WTC11 (cell line): ENCODE results near the gene EME1.
"Not testable (repeated sequence)": the region's sequence is repeated elsewhere in the genome, so short reads cannot be mapped to it uniquely, and the experiment has no call there.

Experiments
- AFF4 ChIP-seq: sonication (generic); formaldehyde crosslinking; IDR thresholded peaks from 2 replicates; pipeline ENCODE4 v1.8.1; 2023; ENCODE audit warnings: mild to moderate bottlenecking, missing genetic modification reagents, borderline replicate concordance
- ATF1 ChIP-seq: sonication (generic); formaldehyde crosslinking; IDR thresholded peaks from 2 replicates; pipeline ENCODE4 v1.8.1; 2023; ENCODE audit warnings: mild to moderate bottlenecking, moderate library complexity, missing genetic modification reagents
- ATF3 ChIP-seq: sonication (generic); formaldehyde crosslinking; conservative IDR thresholded peaks from 2 replicates; pipeline ENCODE4 v1.8.1; 2022; ENCODE audit warnings: mild to moderate bottlenecking, missing genetic modification reagents
- CBFB ChIP-seq: sonication (generic); formaldehyde crosslinking; IDR thresholded peaks from 2 replicates; pipeline ENCODE4 v1.8.1; 2022; ENCODE audit warnings: mild to moderate bottlenecking, low read depth, missing genetic modification reagents
- CREB1 ChIP-seq: sonication (generic); formaldehyde crosslinking; IDR thresholded peaks from 2 replicates; pipeline ENCODE4 v1.8.0; 2023; ENCODE audit warnings: mild to moderate bottlenecking, missing genetic modification reagents
- CTCF ChIP-seq: fragments of 200-600 bp; IDR thresholded peaks from 2 replicates; pipeline ENCODE4 v1.8.0; 2022; ENCODE audit warnings: antibody characterized with exemption
- FOXP1 ChIP-seq: sonication (generic); formaldehyde crosslinking; IDR thresholded peaks from 2 replicates; pipeline ENCODE4 v1.8.0; 2022; ENCODE audit warnings: missing genetic modification reagents, mild to moderate bottlenecking, moderate library complexity, borderline replicate concordance
- NR2C2 ChIP-seq: sonication (generic); formaldehyde crosslinking; IDR thresholded peaks from 2 replicates; pipeline ENCODE4 v1.8.0; 2022; ENCODE audit warnings: mild to moderate bottlenecking, missing genetic modification reagents
- RORB ChIP-seq: fragments of 250-450 bp; sonication (Bioruptor Pico); IDR thresholded peaks from 2 replicates; pipeline ENCODE4 v1.9.0; 2021; ENCODE audit warnings: mild to moderate bottlenecking
- SMAD4 ChIP-seq: sonication (generic); formaldehyde crosslinking; IDR thresholded peaks from 2 replicates; pipeline ENCODE4 v1.8.0; 2022; ENCODE audit warnings: mild to moderate bottlenecking, missing genetic modification reagents
- USF1 ChIP-seq: sonication (generic); formaldehyde crosslinking; IDR thresholded peaks from 2 replicates; pipeline ENCODE4 v1.8.0; 2022; ENCODE audit warnings: mild to moderate bottlenecking, missing genetic modification reagents
- ZNF317 ChIP-seq: sonication (generic); formaldehyde crosslinking; IDR thresholded peaks from 2 replicates; pipeline ENCODE4 v1.8.1; 2023; ENCODE audit warnings: low read depth, mild to moderate bottlenecking, moderate library complexity, missing genetic modification reagents, borderline replicate concordance

- TF ChIP-seq ZNF317 (CRISPR knock-in tag); CTCF; SMAD4; FOXP1 (CRISPR knock-in tag); AFF4 (CRISPR knock-in tag); RORB; NR2C2; CREB1 (CRISPR knock-in tag); ATF3 (CRISPR knock-in tag); USF1 (CRISPR knock-in tag); ATF1 (CRISPR knock-in tag); CBFB (CRISPR knock-in tag): not testable (repeated sequence)
Measured at GRCh38 chr17:50428126-50428525, 55.1 kb downstream of the EME1 start.
